Vagina (tissue), 2 donors: Measurements from ENCODE around the gene SPECC1L. TPM values are rescaled to one million over a fixed set of nuclear protein-coding genes. Genes with fewer than 3 reads are reported as not detected.

ENCODE experiments used
- DNase-seq, 2 donors: peaks; one replicate each; pipeline ENCODE4 v3.0.0-alpha.2; 2017; ENCODE audit errors: extremely low spot score in 2 of 2
- H3K27ac ChIP-seq: fragments of 200-600 bp; sonication (generic); one replicate; pipeline ENCODE4 v1.5.1; 2019
- H3K27me3 ChIP-seq: fragments of 200-600 bp; sonication (generic); one replicate; pipeline ENCODE4 v1.5.1; 2019
- H3K36me3 ChIP-seq, 2 donors: fragments of 200-600 bp; sonication (generic); one replicate each; pipeline ENCODE4 v1.5.1; 2017 to 2019
- H3K4me1 ChIP-seq: fragments of 200-600 bp; sonication (generic); one replicate; pipeline ENCODE4 v1.5.1; 2019
- H3K4me3 ChIP-seq, 2 donors: fragments of 200-600 bp; sonication (generic); 1 replicate in 1 of 2; 2 replicates in 1 of 2; pipeline ENCODE4 v1.5.1; 2016 to 2019
- H3K9me3 ChIP-seq: fragments of 200-600 bp; sonication (generic); one replicate; pipeline ENCODE4 v1.5.1; 2019
- POLR2A ChIP-seq, 2 donors: fragments of 450-650 bp; IDR thresholded peaks; one replicate each; pipeline ENCODE4 v1.6.1; 2017; ENCODE audit warnings: antibody characterized with exemption in 2 of 2, mild to moderate bottlenecking in 2 of 2, moderate library complexity in 2 of 2
- POLR2AphosphoS5 ChIP-seq, 2 donors: sonication (generic); formaldehyde crosslinking; IDR thresholded peaks; one replicate each; pipeline ENCODE4 v1.9.0; 2017; ENCODE audit warnings: antibody characterized with exemption in 2 of 2, mild to moderate bottlenecking in 2 of 2, low read depth in 1 of 2; ENCODE audit not compliant: insufficient read depth in 1 of 2
- intact Hi-C: fragments of 100-400 bp; cut with DNase I; formaldehyde crosslinking; loops from one replicate; pipeline ENCODE4 v1.15.1; 2023
- total RNA-seq: library from RNA; depleted of rRNA; stranded (reverse); fragments of >200 nt; gene quantifications from one replicate; pipeline ENCODE4 v1.2.3, GENCODE V29; 2016
- TF ChIP-seq, protein P1 (sequence below), 3 experiments: fragments of 450-650 bp in 2 of 3; fragments of 200-600 bp in 1 of 3; sonication (generic) in 1 of 3; IDR thresholded peaks; one replicate each; pipeline ENCODE4 v1.5.1; 2017 to 2019; ENCODE audit warnings: antibody characterized with exemption in 3 of 3, mild to moderate bottlenecking in 2 of 3, moderate library complexity in 2 of 3

Gene SPECC1L
- total RNA-seq, 1 donor from 2014 or later: 38.8 TPM

- intact Hi-C loops: no loop called here
- H3K9me3 ChIP-seq: no peaks in the 10 kb centered on the region
- TF ChIP-seq POLR2AphosphoS5 (IDR thresholded peaks at IDR 0.05; ENCODE audit: insufficient read depth in 1 of 2, low read depth in 1 of 2) (no peak), POLR2A (IDR thresholded peaks at IDR 0.05) (no peak)
- TF ChIP-seq, protein P1, sequence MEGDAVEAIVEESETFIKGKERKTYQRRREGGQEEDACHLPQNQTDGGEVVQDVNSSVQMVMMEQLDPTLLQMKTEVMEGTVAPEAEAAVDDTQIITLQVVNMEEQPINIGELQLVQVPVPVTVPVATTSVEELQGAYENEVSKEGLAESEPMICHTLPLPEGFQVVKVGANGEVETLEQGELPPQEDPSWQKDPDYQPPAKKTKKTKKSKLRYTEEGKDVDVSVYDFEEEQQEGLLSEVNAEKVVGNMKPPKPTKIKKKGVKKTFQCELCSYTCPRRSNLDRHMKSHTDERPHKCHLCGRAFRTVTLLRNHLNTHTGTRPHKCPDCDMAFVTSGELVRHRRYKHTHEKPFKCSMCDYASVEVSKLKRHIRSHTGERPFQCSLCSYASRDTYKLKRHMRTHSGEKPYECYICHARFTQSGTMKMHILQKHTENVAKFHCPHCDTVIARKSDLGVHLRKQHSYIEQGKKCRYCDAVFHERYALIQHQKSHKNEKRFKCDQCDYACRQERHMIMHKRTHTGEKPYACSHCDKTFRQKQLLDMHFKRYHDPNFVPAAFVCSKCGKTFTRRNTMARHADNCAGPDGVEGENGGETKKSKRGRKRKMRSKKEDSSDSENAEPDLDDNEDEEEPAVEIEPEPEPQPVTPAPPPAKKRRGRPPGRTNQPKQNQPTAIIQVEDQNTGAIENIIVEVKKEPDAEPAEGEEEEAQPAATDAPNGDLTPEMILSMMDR (IDR thresholded peaks at IDR 0.05): no peak
- no peak overlapping the region for H3K27ac ChIP-seq
- H3K4me1 ChIP-seq: no peaks in the 10 kb centered on the region
- no peaks in the 10 kb centered on the region for H3K27me3 ChIP-seq
- peaks cover 0 to 72% of the 10 kb centered on the region in 2 donors for H3K36me3 ChIP-seq
- H3K4me3 ChIP-seq: no peak overlapping the region
- DNase-seq: no peak
Observed at GRCh38 chr22:24366701-24367100, 96.1 kb downstream of the SPECC1L start.

DNA sequence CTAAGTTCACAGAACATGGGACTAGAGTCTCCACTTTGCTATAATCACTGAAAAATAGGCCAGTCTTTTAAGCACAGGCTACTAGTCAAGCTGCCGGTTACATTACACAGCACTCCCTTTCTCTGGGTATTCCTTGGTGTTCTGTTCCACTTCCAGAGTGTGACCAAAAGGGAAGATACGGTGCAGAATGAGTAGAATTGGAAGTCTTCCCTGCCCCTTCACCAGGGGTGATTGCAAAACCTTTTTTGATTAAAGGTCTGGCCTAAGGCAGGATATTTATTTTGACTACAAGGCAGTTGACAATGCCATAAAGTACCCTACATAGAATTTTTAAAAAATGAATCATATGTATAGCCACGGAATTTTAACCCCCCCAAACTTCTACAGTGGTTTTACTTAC lies 97.2 kb downstream of the SPECC1L start:
- H3K9me3 ChIP-seq: no peaks in the 10 kb centered on the region
- no peak overlapping the region for H3K4me3 ChIP-seq
- intact Hi-C loops: no loop called here
- no peak for TF ChIP-seq POLR2AphosphoS5 (IDR thresholded peaks at IDR 0.05; ENCODE audit: insufficient read depth in 1 of 2, low read depth in 1 of 2)
- TF ChIP-seq POLR2A (IDR thresholded peaks at IDR 0.05): no peak
- TF ChIP-seq, protein P1 (IDR thresholded peaks at IDR 0.05): no peak
- no peak for DNase-seq
- H3K27me3 ChIP-seq: no peaks in the 10 kb centered on the region
- no peaks in the 10 kb centered on the region for H3K4me1 ChIP-seq
- H3K36me3 ChIP-seq: peaks cover 0 to 72% of the 10 kb centered on the region in 2 donors
- no peak overlapping the region for H3K27ac ChIP-seq

DNA sequence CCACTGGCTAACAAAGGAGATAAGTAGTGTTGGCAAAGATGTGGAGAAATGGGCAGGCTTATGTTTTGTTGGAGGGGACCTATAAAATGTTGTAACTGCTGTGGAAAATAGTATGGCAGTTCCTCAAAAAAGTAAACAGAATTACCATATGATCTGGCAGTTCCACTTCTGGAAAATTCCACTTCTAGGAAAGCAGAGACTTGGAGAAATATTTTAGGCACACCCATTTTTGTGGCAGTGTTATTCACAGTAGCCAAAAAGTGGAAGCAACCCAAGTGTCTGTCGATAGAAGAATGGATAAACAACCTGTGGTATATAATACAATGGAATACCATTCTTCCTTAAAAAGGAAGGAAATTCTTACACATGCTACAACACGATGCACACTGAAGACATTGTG lies 99.8 kb downstream of the SPECC1L start:
- no peak overlapping the region for H3K4me3 ChIP-seq
- intact Hi-C loops: no loop called here
- no peak overlapping the region for H3K27ac ChIP-seq
- no peaks in the 10 kb centered on the region for H3K9me3 ChIP-seq
- TF ChIP-seq POLR2A (IDR thresholded peaks at IDR 0.05) (no peak), POLR2AphosphoS5 (IDR thresholded peaks at IDR 0.05; ENCODE audit: insufficient read depth in 1 of 2, low read depth in 1 of 2) (no peak)
- TF ChIP-seq, protein P1 (IDR thresholded peaks at IDR 0.05): no peak
- no peaks in the 10 kb centered on the region for H3K27me3 ChIP-seq
- no peak for DNase-seq
- no peaks in the 10 kb centered on the region for H3K4me1 ChIP-seq
- peaks cover 0 to 53% of the 10 kb centered on the region in 2 donors for H3K36me3 ChIP-seq

DNA sequence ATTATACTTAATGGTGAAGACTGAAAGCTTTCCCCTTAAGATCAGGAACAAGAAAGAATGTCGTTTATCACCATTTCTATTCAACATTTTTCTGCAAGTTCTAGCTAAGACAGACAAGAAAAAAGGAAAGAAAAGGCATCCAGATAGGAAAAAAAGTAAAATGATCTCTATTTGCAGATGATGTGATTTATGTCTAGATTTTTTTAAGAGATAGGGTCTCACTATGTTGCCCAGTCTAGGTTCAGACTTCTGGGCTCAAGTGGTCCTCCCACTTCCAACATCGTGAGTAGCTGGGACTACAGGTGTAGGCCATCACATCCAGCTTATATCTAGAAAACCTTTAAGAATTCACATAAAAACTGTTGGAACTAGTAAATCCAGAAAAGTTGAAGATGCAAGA lies 105.4 kb downstream of the SPECC1L start:
- Histone ChIP-seq H3K4me1 (no peaks in the 10 kb centered on the region), H3K9me3 (no peaks in the 10 kb centered on the region), H3K36me3 (peaks cover 2 to 36% of the 10 kb centered on the region in 2 donors), H3K4me3 (no peak overlapping the region), H3K27me3 (no peaks in the 10 kb centered on the region), H3K27ac (no peak overlapping the region)
- intact Hi-C loops: no loop called here
- DNase-seq: no peak
- no peak for TF ChIP-seq POLR2A (IDR thresholded peaks at IDR 0.05)
- TF ChIP-seq, protein P1 (IDR thresholded peaks at IDR 0.05): no peak
- TF ChIP-seq POLR2AphosphoS5 (IDR thresholded peaks at IDR 0.05; ENCODE audit: insufficient read depth in 1 of 2, low read depth in 1 of 2): no peak

DNA sequence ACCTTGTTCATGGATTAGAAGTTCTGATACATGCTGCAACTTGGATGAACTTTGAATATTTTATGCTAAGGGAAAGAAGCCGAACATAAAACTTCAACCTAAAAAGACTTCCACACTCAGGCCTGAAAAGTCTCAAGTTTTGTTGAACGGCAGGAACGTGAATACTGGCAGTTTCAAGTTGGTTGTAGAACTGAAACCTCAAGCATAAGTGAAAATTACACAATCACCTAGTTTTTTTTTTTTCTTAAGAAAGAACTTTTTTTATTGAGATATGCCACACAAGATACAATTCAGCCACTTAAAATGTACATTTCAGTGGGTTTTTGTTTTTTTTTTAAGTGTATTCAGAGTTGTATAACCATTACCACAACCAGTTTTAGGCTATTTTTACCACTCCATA lies 106.0 kb downstream of the SPECC1L start:
- Histone ChIP-seq H3K4me3 (no peak overlapping the region), H3K36me3 (peaks cover 2 to 31% of the 10 kb centered on the region in 2 donors), H3K4me1 (no peaks in the 10 kb centered on the region), H3K27me3 (no peaks in the 10 kb centered on the region), H3K9me3 (no peaks in the 10 kb centered on the region), H3K27ac (no peak overlapping the region)
- intact Hi-C loops: no loop called here
- DNase-seq: no peak
- TF ChIP-seq POLR2AphosphoS5 (IDR thresholded peaks at IDR 0.05; ENCODE audit: insufficient read depth in 1 of 2, low read depth in 1 of 2): no peak
- TF ChIP-seq POLR2A (IDR thresholded peaks at IDR 0.05): no peak
- TF ChIP-seq, protein P1 (IDR thresholded peaks at IDR 0.05): no peak
